Lung (tissue), 12 donors: ENCODE measurements around the gene COL8A1. TPM values are rescaled to one million over a fixed set of nuclear protein-coding genes. Genes with fewer than 3 reads are reported as not detected.

Source experiments
- ATAC-seq: fragments of 200-7000 bp; cut with Tn5 transposase; one replicate; pipeline ENCODE4 v1.9.1; 2020; ENCODE audit warnings: moderate number of reproducible peaks; ENCODE audit not compliant: insufficient read depth, low FRiP score
- DNase-seq, 3 donors: peaks; one replicate each; pipeline ENCODE4 v3.0.0-alpha.2; 2013 to 2017
- H3K27ac ChIP-seq, 2 donors: one replicate each; pipeline ENCODE4 v1.5.1; 2013; ENCODE audit warnings: mild to moderate bottlenecking in 2 of 2, moderate library complexity in 2 of 2, control low read depth in 1 of 2, inconsistent platforms in 1 of 2, low read depth in 1 of 2, low read length in 1 of 2
- H3K27me3 ChIP-seq, 3 donors: one replicate each; pipeline ENCODE4 v1.5.1; 2013; ENCODE audit warnings: low read length in 2 of 3; ENCODE audit not compliant: control insufficient read depth in 3 of 3, insufficient read depth in 3 of 3
- H3K36me3 ChIP-seq, 4 donors: one replicate each; pipeline ENCODE4 v1.5.1; 2013; ENCODE audit warnings: low read length in 4 of 4, mild to moderate bottlenecking in 1 of 4, moderate library complexity in 1 of 4; ENCODE audit not compliant: control insufficient read depth in 4 of 4, insufficient read depth in 4 of 4
- H3K4me1 ChIP-seq, 5 donors: one replicate each; pipeline ENCODE4 v1.5.1; 2013; ENCODE audit warnings: low read length in 5 of 5, mild to moderate bottlenecking in 2 of 5, moderate library complexity in 1 of 5; ENCODE audit not compliant: control insufficient read depth in 5 of 5, insufficient read depth in 5 of 5
- H3K4me3 ChIP-seq: one replicate; pipeline ENCODE4 v1.5.1; 2013; ENCODE audit warnings: mild to moderate bottlenecking, control low read depth, moderate library complexity
- H3K9ac ChIP-seq, 2 donors: one replicate each; pipeline ENCODE4 v1.5.1; 2013; ENCODE audit warnings: low read length in 2 of 2, control low read depth in 1 of 2; ENCODE audit not compliant: insufficient read depth in 1 of 2
- H3K9me3 ChIP-seq, 4 donors: one replicate each; pipeline ENCODE4 v1.5.1; 2013; ENCODE audit warnings: low read length in 3 of 4, mild to moderate bottlenecking in 1 of 4, moderate library complexity in 1 of 4; ENCODE audit not compliant: control insufficient read depth in 4 of 4, insufficient read depth in 3 of 4
- WGBS, 2 donors: extraction: QIAGEN DNeasy Blood & Tissue Kit; methylation state at CpG; one replicate each; pipeline ENCODE4 v1.1.7; 2013; 5-methylcytosine and 5-hydroxymethylcytosine counted together
- polyA plus RNA-seq, 2 donors: library from polyadenylated mRNA; stranded (reverse); fragments of 200-250 nt; gene quantifications; one replicate each; pipeline ENCODE4 v1.2.1, GENCODE V29; 2013
- total RNA-seq, 2 donors: library from RNA; depleted of rRNA in 1 of 2; stranded (reverse); fragments of >200 nt in 1 of 2; gene quantifications; one replicate each; pipeline ENCODE4 v1.2.1, GENCODE V29; 2014 to 2021
- TF ChIP-seq, protein P1 (sequence below): IDR thresholded peaks from 2 replicates; pipeline ENCODE4 v1.5.1; 2012; ENCODE audit warnings: mild to moderate bottlenecking; ENCODE audit errors: control extremely low read depth, extremely low read depth
- donor health status: control.
- donor health status: control.
- donor health status: Bipolar disorder and iron deficiency.
- donor health status: healthy.
- donor health status: DM: yes; HTN: yes; CAD: no.

The COL8A1 gene
- total and polyA plus RNA-seq, 4 donors, result 19.5 to 84.6 (median 57.1) TPM

DNA sequence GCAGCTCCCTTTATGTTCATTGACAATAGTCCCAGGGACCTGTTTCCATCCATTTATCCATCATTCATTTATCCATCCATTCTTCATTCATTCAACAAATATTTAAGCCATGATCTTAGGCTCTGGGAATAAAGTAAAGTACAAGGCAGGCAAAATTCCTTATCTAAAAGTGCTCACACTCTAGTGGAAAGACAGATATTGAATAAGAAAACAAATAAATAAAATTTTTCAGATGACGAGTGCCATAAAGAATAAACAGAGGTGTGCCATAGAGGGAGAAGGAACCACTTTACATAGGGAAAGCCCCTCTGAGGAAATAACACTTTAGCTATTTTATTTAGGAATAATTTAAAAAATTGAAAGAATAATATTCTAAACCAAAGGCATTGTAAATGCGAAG, 76.2 kb downstream of the COL8A1 start:
- no peaks in the 10 kb centered on the region for H3K36me3 ChIP-seq
- WGBS, 2 donors, result 75 to 93% methylated on average over 2 of the region's 2 CpGs
- no peaks in the 10 kb centered on the region for H3K9me3 ChIP-seq
- H3K9ac ChIP-seq, result no peak overlapping the region
- H3K27ac ChIP-seq, result no peak overlapping the region
- no peak for ATAC-seq
- H3K27me3 ChIP-seq, result no peaks in the 10 kb centered on the region
- TF ChIP-seq, protein P1, sequence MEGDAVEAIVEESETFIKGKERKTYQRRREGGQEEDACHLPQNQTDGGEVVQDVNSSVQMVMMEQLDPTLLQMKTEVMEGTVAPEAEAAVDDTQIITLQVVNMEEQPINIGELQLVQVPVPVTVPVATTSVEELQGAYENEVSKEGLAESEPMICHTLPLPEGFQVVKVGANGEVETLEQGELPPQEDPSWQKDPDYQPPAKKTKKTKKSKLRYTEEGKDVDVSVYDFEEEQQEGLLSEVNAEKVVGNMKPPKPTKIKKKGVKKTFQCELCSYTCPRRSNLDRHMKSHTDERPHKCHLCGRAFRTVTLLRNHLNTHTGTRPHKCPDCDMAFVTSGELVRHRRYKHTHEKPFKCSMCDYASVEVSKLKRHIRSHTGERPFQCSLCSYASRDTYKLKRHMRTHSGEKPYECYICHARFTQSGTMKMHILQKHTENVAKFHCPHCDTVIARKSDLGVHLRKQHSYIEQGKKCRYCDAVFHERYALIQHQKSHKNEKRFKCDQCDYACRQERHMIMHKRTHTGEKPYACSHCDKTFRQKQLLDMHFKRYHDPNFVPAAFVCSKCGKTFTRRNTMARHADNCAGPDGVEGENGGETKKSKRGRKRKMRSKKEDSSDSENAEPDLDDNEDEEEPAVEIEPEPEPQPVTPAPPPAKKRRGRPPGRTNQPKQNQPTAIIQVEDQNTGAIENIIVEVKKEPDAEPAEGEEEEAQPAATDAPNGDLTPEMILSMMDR, result no peak
- H3K4me1 ChIP-seq, result no peaks in the 10 kb centered on the region
- DNase-seq, result no peak
- no peak overlapping the region for H3K4me3 ChIP-seq

DNA sequence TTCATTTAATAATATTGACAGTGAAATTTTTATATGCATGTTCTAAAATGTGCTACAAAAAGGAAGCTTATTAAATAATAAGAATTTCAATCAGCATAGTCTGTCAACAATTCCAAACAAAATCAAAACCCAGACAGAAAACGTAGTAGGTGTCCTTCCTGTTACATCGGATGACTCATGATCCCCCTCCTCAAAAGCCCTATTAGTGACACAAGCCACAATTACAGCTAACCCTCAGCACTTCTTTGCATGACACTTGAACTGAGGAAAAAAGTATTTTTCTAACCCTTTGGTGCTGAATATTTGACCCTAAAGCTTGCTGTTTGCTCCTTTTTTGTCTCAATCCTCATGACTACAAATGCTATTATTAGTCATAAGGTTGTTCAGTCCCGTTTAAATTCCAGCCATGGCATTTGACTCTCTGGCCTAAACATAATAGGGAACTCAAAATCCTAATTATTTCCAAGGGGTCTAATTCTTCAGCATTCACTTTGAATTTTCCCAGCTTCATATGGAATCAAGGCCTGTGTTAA, 78.1 kb downstream of the COL8A1 start:
- H3K9ac ChIP-seq, result no peak overlapping the region
- 49 to 64% methylated on average over 3 of the region's 3 CpGs for WGBS, 2 donors
- H3K27ac ChIP-seq, result no peak overlapping the region
- peaks cover 0 to 8% (median 0%) of the 10 kb centered on the region in 5 donors for H3K4me1 ChIP-seq
- ATAC-seq, result no peak
- H3K27me3 ChIP-seq, result no peaks in the 10 kb centered on the region
- no peaks in the 10 kb centered on the region for H3K36me3 ChIP-seq
- no peaks in the 10 kb centered on the region for H3K9me3 ChIP-seq
- DNase-seq, result no peak
- TF ChIP-seq, protein P1, result no peak
- no peak overlapping the region for H3K4me3 ChIP-seq

DNA sequence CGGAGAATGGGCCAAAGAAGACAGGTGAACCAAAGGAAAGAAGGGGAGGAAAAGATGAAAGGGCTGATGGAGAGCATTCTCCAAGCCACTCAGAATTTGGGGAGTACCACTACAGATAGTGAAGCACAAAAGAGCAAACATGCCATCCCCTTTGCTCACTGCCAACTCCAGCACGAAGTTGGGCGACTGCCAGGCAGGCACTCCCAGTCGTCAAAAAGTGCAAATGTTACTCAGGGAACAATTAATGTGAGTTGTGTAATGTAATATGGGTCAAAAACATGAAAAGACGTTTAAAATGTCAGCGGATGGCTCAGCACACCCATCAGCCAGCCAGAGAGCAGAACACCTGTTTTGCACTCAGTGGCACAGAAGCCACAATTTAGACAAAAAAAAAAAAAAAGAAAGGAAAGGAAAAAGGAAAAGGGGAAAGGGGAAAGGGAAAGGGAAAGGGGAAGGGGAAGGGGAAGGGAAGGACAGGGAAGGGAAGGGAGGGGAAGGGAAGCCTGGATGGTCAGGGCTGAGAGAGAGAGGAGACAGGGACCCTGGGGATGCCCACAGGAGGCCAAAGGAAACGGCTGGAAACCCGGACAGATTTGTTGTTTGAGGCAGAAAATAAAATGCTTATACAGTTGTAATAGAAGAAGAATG, 82.7 kb downstream of the COL8A1 start:
- peaks cover 0 to 17% (median 4%) of the 10 kb centered on the region in 5 donors for H3K4me1 ChIP-seq
- DNase-seq, result peak in 2 of 3 donors; percentile 20 to 44
- TF ChIP-seq, protein P1, result no peak
- H3K9ac ChIP-seq, result no peak overlapping the region
- peak overlapping the region in 1 of 2 donors; percentile 60 for H3K27ac ChIP-seq
- H3K4me3 ChIP-seq, result no peak overlapping the region
- no peak for ATAC-seq
- no peaks in the 10 kb centered on the region for H3K36me3 ChIP-seq
- H3K9me3 ChIP-seq, result no peaks in the 10 kb centered on the region
- H3K27me3 ChIP-seq, result no peaks in the 10 kb centered on the region
- WGBS, 2 donors, result 43 to 67% methylated on average over 8 of the region's 8 CpGs

DNA sequence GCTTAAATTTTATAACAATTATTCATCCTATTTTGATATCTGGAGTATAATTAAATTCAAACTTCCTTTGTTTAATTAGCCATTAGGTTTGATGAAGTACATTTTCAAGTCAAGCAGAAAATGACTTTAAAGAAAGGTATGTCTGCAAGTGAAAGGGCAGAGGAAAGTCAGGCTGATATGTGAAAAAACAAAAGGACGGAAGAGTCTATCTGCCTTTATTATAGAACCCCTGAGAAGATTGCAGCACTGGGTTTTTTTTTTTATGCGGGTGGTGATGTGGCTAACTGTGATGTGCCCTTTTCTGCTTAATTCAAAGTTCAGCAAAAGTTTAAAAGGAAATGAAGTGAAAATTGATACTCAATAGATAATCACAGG, 83.2 kb downstream of the COL8A1 start:
- TF ChIP-seq, protein P1, result no peak
- ATAC-seq (no peak), DNase-seq (no peak)
- Histone ChIP-seq H3K4me3 (no peak overlapping the region), H3K4me1 (peaks cover 0 to 17% (median 4%) of the 10 kb centered on the region in 5 donors), H3K27me3 (no peaks in the 10 kb centered on the region), H3K9me3 (no peaks in the 10 kb centered on the region), H3K36me3 (no peaks in the 10 kb centered on the region), H3K27ac (no peak overlapping the region), H3K9ac (no peak overlapping the region)
- WGBS, 2 donors, result 46 to 82% methylated on average over 2 of the region's 2 CpGs
